Activated CD8-positive, alpha-beta memory T cell treated with anti-CD3 and anti-CD28 coated beads, Interleukin-2, amount 50 U/mL, for 48 hours (primary cell): ENCODE data around the gene MEGF11.

ENCODE experiments used
- DNase-seq: peaks from one replicate; pipeline ENCODE4 v3.0.0-alpha.2; 2020

MEGF11 gene

GRCh38 chr15:66165856-66166255, 87.7 kb downstream of the MEGF11 start:
- DNase-seq: no peak

DNA sequence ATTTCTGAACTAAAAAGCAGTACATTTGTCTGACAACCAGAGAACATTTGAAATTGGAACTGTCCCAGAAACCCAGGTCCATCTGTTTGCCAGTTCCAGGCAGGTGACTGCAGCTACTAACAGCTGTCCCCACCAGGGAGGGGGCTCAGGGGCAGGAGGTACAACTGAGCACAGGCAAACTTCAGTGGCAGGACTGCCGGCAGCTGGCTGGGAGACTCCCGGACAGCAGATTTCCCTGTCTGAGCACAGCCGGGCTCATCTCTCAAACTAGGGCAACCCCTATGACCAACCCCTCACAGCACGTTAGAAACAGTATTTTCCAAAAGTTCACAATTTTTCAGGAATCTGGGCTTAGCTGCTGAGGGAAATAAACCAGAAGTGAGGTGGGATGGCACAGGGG, 88.8 kb downstream of the MEGF11 start:
- no peak for DNase-seq

DNA sequence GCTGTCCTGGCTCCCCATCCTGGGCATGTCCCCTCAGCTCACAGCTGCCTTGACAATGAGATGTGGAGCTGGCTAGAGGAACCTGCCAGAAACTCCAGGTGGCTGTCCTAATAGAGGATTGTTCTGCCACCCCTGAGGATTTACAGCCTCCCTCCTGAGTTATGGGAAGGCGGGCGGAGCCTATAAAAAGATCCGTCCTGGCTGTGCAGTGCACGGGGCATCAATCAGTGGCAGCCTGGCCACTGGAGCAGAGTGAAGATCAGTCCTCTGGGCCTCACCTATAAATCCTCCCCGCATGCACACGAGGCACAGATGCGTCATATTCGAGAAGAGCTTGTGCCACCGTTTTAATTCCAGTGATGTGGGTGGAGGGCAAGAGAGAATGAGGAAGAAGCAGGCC, 90.0 kb downstream of the MEGF11 start:
- DNase-seq: no peak

DNA sequence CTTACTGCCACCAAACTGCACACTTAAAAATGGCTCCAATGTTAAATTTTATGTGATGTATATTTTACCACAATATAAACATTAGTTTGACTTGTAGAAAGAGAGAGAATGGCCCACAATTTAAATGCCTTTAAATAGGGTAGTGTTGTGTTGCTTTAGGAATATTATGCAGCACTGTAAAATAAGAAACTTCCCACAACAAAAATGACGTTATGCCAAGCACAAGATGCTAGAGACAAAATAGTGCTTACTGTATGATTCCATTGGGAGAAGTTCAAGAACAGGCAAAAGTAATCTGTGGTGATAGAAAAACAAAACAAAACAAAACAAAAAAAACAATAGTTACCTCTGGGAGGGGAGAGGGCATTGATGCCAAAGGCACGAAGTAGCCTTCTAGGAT, 91.3 kb downstream of the MEGF11 start:
- no peak for DNase-seq

DNA sequence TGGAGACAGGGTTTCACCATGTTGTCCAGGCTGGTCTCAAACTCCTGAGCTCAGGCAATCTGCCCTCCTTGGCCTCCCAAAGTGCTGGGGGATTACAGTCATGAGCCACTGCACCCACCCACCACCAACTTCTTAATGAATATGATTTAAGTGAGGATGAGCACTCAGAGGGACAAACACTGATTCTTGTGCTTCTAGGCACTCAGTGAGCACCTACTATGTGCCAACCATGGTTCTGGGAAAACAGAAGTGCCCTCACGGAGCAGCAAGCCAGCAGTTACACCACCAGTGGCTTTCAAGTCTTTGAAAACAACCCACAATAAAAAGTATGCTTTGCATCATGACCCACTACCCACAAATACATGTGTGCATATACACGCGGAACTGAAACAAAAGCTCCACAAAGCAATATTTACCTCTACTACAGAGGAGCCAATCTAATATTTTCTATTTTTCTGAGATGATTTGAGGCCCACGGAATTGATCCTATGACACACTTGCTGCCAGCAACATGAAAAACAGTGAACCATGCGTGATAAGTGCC, 91.9 kb downstream of the MEGF11 start:
- no peak for DNase-seq

GRCh38 chr15:66161108-66161507, 92.4 kb downstream of the MEGF11 start:
- DNase-seq: no peak

DNA sequence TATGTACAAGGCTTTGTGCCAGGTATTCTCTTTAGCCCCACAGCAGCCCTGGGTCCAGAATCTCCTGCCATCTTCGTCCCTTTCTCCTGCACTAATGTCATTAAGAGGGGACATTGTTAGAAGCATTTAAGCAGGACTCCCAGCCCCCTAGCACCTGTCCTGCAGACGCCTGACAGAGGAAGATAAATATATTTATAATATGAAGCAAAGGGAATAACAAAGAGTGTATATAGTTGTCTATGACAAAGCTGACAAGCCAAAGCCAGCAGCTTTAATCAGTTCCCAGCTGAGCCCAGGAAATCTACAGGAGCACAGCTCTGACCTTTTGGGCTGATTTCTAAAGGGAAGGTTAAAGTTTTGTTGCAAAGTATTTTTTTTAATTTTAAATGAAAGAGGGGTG, 96.0 kb downstream of the MEGF11 start:
- no peak for DNase-seq

DNA sequence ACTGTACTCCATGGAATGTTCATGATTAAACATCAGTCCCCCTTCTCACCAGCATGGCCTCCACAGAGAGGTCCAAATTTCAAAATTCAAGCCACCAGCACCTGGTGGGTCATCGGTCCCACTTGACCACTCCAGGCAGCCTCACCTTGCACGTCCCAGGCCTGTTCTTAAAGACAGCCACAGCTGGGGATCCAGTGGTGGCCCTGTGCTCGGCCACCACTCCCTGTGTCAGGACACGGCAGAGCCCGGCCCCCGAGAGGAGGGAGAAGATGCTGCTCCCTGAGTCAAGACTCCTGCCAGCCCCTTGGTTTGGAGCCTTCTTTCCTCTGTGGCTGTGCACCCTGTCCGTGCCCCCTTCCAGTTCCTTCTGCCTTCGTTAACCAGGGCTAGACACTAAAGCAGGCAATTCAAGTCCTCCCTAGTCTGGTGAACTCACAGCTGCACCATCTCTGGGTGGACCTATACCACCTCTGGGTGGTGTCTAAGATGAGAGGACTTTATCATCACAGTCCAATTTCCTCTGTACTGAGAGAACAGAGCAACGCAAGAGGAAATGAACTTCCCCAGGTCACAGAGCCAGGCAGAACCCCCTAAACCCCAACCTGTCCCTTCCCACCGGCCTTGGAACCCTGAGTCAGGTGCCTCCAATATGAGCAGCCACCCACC, 97.1 kb downstream of the MEGF11 start:
- DNase-seq: no peak

DNA sequence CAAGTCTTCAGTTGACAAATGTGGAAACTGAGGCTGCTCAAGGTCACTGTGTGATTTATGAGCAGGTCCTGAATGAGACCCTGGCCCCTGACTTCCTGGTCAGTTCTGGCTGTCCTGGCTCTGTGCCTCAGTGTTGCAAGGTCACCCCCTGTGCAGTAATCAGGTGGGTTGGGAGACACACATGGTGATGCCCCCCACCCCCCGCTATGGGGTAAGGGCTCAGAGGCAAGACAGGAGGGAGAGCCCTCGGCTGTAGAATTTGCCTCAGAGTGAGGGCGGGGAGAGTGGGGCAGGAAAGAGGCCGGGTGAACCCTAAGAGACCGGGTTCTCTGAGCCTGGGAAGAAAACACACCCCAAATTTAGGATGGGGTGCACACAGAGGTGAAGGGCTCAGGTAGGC, 98.5 kb downstream of the MEGF11 start:
- no peak for DNase-seq

DNA sequence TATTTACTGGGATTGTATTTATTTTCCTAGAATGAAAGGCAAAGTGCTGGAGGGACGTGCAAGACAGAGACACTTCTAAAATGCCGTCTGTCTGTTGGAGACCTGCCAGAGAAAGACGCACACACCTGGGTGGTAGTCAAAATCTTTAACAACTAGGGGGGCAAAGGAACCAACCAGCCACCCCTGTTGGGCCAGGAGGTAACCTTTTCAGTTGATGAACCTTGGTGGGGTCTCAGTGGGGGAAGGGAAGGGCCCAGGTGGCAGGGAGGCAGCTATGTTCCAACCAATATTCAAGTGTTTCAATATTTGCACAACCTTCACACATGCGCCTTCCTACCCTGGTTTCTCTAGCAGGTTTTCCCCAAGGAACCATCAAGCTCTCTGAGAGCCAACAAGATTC, 99.0 kb downstream of the MEGF11 start:
- no peak for DNase-seq

- DNase-seq: no peak
These were observed 99.8 kb downstream of the MEGF11 start for GRCh38 chr15:66153549-66154415.

DNA sequence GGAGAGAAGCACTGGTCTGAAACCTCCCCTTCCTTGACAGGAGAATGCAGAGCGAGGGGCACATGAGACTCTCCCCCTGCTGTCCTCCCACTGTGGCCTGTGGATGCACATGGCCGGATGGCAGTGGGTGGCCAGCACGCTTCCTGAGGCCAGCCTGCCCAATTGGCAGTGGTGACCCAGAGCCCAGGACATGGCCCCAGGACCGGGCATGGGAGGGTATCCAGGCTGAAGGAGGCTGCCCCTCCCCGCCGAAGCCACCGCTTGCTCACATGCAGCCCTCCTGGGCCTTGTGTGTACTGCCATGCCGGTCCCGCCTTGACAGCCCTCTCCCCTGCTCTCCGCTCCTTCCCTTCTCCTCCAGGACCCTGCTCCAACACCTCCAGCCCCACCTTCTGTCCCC, 100.9 kb downstream of the MEGF11 start:
- DNase-seq: no peak

- no peak for DNase-seq
These were observed 101.7 kb downstream of the MEGF11 start for GRCh38 chr15:66151809-66152208.

GRCh38 chr15:66149871-66150270, 103.7 kb downstream of the MEGF11 start:
- no peak for DNase-seq

DNA sequence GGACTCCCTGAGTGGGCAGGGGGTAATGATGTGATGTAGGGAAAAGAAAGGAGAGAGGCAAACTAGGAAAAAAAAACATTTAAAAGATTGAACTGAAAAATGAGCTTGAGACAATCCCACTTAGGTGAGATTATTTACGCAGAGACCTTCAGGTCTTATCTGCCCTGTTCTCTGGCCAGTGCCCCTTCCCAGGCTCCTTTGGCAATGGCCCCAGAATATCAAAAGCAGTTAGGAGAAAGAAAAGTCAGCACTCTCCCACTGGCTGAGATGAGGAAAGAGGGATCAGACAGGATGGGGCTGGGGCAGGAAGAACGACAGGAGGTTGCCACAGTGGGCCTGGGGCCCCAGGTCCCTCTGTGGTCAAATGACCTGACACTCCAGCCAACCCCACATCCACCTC, 105.4 kb downstream of the MEGF11 start:
- no peak for DNase-seq

DNA sequence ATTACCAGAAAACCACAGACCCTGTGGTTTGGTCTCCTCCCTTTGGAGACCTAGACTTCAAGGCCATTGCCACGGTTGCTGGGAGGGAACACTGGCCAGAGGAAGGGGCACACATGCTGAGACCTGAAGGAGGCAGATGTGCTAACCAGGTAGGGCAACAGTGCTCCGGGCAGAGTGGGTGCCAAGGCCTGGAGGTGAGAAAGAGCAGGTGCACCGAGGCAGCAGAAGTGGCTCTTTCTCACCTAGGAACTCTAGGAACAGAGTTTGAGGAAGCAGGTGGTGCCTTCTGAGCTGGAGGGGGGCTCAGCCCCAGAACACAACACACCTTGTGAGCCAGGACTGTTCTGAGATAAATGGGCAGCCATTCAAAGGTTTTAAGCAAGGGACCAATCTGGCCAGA, 106.1 kb downstream of the MEGF11 start:
- no peak for DNase-seq

DNA sequence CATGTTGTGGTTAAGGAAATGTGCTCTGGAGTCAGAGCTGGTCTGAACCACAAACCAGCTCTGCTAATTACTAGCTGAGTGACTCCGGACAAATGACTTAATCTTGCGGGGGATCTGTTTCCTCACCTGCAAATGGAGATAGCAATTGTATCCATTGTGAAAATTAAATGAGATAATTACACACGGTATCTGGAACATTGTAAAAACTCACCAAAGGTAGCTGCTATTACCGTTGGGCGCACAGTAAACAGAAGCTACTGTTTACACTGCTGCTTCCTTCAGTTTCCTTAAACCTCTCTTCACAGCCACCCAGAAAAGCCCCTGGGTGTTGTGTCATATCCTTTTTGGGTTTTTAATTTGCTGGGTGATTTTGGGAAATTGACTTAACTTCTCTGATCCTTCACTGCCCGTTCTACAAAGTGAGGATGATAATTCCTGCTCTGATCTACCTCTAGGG, 107.8 kb downstream of the MEGF11 start:
- no peak for DNase-seq

- no peak for DNase-seq
These were observed 108.4 kb downstream of the MEGF11 start for GRCh38 chr15:66144978-66145725.

DNA sequence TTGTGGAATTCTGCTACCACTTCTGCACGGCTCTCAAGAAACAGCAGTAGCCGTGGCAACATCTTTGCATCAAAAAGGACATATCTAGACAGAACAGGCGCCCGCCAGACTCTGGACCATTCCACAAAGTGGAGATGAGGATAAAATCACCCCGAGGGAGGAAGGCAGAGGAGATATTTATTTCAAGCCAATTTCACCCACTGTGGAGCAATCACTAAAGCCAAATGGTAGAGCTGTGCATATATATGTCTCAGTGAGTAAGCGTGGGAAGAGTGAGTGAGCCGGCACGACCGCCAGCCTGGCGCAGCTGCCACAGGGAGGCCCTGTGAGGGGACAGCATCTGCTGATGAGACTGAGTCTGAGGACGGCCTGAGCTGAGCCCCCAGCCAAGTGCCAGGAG, 111.3 kb downstream of the MEGF11 start:
- DNase-seq: no peak

DNA sequence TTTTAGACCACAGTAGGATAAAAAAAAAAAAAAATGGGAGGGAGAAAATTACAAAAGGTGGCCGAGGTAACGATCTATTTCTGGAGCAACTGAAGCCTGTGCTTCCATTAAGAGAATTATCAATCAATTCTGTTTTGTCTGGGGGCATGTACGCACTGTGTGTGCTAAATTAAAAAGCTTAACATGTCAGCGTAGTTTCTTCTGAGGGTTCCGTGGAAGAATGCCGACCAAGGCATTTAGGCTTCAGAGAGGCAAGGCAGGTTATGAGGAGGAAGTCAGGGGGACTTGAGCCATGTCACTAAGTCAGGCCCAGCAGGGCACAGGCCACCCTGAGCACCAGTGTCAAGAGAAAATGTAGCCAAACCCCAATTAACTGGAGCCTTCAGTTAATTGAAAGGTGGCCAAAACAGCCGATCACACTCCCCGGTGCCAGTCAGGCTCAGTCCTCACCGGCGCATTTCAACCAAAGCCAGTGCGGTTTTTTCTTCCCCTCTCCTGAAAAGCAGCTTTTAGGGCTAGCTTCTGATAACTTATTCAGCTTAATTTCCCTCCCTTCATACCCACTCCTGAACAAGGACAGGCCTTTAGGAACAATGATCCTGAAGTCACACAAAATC, 113.9 kb downstream of the MEGF11 start:
- DNase-seq: no peak

- no peak for DNase-seq
These were observed 114.5 kb downstream of the MEGF11 start for GRCh38 chr15:66138892-66139590.

DNA sequence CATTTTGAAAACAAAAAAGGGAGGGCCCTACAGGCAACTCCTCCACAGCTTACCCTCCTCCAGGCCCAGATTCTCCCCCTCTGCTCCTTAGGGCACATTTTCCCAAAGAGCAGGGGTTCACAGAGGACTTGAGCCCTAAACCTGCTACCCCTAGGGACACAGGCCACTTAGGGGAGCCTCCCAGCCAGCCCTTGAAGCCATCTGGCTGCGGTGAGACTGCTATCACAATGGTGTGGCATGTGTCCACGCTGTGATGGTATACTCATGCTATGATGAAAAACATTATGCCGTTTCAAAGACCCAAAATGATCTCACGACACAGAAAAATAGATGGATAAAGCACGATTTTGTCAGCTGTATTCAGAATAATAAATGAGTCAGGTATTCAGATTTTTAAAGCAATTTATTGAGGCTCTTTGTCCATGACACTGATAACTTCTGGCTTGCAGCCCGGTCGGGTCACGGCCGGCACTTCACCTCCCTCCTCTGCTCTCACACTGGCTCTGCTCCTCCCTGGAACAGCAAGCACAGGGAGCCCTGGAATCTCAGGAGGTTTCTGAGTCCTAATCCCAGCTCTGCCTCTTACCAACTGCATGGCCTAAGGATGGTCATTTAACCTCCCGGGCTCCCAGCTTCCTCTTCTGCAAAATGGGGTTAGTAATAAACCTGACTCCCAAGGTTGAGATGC, 115.3 kb downstream of the MEGF11 start:
- DNase-seq: no peak
